GM18502 (cell line): ENCODE data around the gene OR52E6.

Experiments used
- ATAC-seq: cut with Tn5 transposase; IDR thresholded peaks from one replicate; pipeline ENCODE4 v1.9.1; 2021; ENCODE audit warnings: mild to moderate bottlenecking; ENCODE audit not compliant: unreplicated experiment, poor library complexity

The OR52E6 gene

DNA sequence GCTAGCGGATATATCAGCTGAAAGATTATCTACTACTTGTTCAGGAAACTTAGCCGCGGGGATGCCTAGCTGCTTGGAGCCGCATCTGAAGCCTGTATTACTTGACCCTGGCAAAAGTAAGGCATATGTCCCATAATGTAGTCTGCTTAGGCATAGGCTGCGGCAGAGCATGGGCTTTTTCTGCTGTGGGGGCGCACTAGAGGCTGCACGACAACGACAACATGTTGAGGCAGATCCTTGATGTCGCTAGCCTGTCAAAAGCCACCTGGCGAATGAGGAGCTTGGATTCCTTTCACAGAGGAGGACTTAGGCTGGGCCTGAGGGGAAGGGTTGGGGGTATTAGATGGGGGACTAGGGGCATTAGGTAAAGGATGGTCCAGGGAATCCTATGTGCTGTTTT lies 34.1 kb downstream of the OR52E6 start:
- ATAC-seq, result no peak

DNA sequence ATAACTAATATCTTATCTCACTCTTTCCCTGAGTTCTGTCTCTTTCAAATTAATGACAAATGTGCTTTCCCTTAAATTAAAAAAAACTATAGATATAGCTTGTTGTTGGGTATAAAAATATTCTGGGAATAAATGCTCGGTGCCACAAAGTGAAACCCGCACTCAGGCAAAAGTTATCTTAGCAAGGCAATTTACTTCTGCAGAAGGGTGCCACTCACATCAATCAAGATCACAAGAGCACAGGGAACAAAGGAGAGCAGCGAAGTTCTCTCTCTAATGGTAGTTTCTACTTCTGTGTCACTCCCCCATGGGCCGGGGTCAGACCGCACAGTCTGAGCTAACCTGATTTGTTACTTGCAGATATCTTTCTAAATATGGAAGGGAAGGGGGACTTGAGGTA lies 37.7 kb downstream of the OR52E6 start:
- no peak for ATAC-seq

DNA sequence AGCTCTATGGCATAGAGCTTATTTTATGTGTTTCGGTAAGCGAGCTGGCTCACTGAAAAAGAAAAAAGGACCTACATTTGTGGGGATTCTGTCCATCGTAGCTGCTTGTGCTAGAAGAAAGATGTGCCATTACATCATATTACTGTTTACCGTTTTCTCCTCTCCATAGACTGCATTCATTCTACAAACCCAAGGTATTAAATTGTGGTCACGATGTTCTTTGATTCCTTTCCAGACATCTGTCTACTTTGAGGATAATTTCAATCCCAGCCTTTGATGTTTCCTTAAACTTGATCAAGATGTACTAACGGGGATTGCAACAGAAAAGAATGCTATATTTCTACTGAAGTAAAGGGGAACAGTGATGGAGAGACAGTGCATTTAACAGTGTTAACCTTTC lies 45.2 kb downstream of the OR52E6 start:
- ATAC-seq, result no peak

DNA sequence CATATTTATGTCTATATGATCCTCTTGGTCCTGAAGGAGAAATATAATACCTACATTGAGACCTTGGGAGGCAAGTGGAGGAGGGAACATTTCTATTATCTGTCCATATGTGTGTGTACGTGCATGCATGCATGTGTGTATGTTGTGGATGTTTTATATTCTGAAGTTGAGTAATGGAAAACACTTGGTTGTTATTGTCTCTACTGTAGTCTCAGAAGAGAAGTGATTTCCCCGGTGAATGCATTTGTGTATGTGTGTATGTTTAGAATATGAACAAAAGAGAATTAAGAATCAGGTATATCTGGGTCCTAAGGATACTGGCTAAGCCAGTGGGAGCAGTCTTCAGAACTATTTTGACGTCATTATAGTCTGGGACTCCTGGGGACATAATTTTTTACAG lies 50.5 kb downstream of the OR52E6 start, which contains the start of gene OR52N1:
Gene OR52N1 (minus strand): TSS at position 101 of the 400 bp plus-strand sequence. CDS start 2,449 bp downstream, outside the sequence.
- no peak for ATAC-seq
